HG02571 (cell line): ENCODE data around the gene IQCE.

Source experiments
- ATAC-seq: cut with Tn5 transposase; IDR thresholded peaks from one replicate; pipeline ENCODE4 v1.9.1; 2021; ENCODE audit warnings: mild to moderate bottlenecking, moderate library complexity; ENCODE audit not compliant: unreplicated experiment

The IQCE gene

GRCh38 chr7:2657920-2658671, 99.3 kb downstream of the IQCE start:
- no peak for ATAC-seq

GRCh38 chr7:2658941-2659340, 100.2 kb downstream of the IQCE start:
- ATAC-seq, result no peak

GRCh38 chr7:2659556-2660358, 101.0 kb downstream of the IQCE start:
- ATAC-seq, result no peak

- no peak for ATAC-seq
These were observed 101.7 kb downstream of the IQCE start for GRCh38 chr7:2660359-2661095.

GRCh38 chr7:2661096-2661449, 102.3 kb downstream of the IQCE start:
- no peak for ATAC-seq

GRCh38 chr7:2661602-2662272, 103.0 kb downstream of the IQCE start:
- ATAC-seq, result no peak

GRCh38 chr7:2662273-2663120, 103.7 kb downstream of the IQCE start:
- ATAC-seq, result no peak

- no peak for ATAC-seq
These were observed 104.5 kb downstream of the IQCE start for GRCh38 chr7:2663121-2663886.

GRCh38 chr7:2663960-2664359, 105.2 kb downstream of the IQCE start:
- ATAC-seq, result no peak
